Esophagus muscularis mucosa (tissue), 3 donors: ENCODE measurements around the gene CDKN3.

Source experiments
- CTCF ChIP-seq, 3 experiments: fragments of 200-600 bp in 2 of 3; fragments of 450-650 bp in 1 of 3; sonication (generic) in 2 of 3; IDR thresholded peaks; one replicate each; pipeline ENCODE4 v1.5.1; 2017 to 2019; ENCODE audit warnings: antibody characterized with exemption in 3 of 3, mild to moderate bottlenecking in 2 of 3, moderate library complexity in 1 of 3
- POLR2A ChIP-seq: fragments of 450-650 bp; IDR thresholded peaks from one replicate; pipeline ENCODE4 v1.6.1; 2017; ENCODE audit warnings: antibody characterized with exemption, moderate library complexity, mild to moderate bottlenecking, low read depth

GRCh38 chr14:54443981-54444380 lies 47.2 kb downstream of the CDKN3 start:
- TF ChIP-seq POLR2A (no peak), CTCF (IDR thresholded peaks at IDR 0.05) (no peak)
